ENCODE data around the gene ALDH1L1.
A peak's percentile ranks its signal among the peaks of the same experiment; 100 is the strongest.
"Not testable (repeated sequence)": the region's sequence is repeated elsewhere in the genome, so short reads cannot be mapped to it uniquely, and the experiment has no call there.

ALDH1L1 gene

GRCh38 chr3:126077754-126078153, 102.6 kb downstream of the ALDH1L1 start:
- no peak for DNase-seq

GRCh38 chr3:126076140-126076539, 104.2 kb downstream of the ALDH1L1 start:
- DNase-seq: no peak

- no peak for DNase-seq
Measured at GRCh38 chr3:126070146-126070545, 110.2 kb downstream of the ALDH1L1 start.

- DNase-seq: no peak
Measured at GRCh38 chr3:126067959-126068358, 112.4 kb downstream of the ALDH1L1 start.

GRCh38 chr3:126066676-126067075, 113.7 kb downstream of the ALDH1L1 start:
- DNase-seq: not testable (repeated sequence)

DNA sequence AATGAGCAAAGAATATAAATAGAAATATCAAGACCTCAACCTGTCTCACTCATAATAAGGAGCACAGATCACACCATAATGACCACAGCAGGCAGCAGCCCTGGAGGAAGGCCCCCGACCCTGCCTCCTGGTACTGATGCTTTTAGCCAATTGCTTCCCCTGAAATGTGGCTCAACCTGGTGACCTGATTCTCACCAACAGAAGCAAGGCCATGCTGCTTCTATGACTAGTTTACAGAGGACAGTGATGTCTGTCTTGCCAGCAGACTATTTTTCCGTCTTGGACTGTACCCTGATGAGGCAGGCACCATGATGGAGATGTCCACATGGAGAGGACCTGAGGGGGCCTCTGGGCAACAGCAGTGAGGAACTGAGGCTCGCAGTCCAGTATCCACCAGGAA, 114.5 kb downstream of the ALDH1L1 start:
- no peak for DNase-seq

DNA sequence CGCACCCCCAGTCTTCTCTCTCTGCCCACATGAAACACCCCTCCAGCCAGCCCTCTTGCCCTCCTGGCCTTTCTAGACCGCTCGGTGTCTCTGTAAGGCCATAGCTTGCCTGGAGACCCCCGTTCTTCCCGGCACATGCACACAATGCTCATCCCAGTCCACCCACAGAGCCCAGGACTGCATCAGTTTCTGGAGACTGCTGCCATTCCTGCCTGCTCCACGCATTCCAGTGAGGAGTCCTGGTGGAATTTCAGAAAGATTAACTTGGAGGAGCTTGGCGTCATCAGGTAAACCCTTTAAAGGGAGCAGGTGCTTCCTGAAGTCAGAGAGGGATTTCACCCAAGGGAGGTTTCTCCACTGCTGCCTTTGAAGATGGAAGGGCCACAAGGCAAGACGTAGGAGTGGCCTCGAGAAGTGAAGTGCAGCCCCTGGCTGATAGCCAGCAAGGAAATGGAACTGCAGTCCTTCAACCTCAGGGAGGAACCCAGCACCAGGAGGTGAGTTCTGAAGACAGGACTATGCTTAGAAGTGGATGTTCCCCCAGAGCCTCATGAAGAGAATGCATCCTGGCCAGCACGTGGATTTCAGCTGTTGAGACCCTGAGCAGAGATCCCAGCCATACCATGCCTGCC, 115.6 kb downstream of the ALDH1L1 start:
- peak; percentile 90 for DNase-seq

DNA sequence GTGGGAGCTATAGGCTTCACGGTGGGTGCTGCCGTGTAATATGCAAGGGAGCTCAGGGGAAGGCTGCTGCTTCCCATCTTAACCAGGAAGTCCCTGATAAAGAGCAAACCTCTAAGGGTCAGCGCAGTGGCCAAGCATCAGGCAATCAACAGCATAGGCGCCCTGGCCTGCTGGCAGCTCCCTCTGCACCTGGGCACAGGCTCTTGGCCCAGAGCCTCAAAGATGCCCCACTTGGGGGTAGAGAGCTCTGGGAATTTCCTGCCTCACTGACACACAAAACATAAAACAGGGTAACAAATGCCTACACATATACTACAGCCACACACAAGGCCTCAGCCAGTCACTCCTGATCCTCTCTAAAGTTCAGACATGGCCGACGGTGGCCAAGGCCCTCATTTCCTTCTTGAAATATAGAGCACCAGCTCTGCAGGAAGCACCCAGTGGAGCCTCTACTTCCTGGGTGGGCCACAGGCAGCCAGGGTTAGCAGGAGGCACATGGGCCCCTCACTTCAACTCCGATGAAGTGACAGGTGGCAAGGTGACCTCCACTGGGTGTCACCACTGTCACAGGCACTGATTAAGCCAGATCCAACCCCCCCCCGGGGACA, 116.9 kb downstream of the ALDH1L1 start:
- DNase-seq: no peak

- no peak for DNase-seq
Measured at GRCh38 chr3:126061301-126062032, 118.9 kb downstream of the ALDH1L1 start.

- DNase-seq: no peak
Measured at GRCh38 chr3:126060613-126061145, 119.7 kb downstream of the ALDH1L1 start.

DNA sequence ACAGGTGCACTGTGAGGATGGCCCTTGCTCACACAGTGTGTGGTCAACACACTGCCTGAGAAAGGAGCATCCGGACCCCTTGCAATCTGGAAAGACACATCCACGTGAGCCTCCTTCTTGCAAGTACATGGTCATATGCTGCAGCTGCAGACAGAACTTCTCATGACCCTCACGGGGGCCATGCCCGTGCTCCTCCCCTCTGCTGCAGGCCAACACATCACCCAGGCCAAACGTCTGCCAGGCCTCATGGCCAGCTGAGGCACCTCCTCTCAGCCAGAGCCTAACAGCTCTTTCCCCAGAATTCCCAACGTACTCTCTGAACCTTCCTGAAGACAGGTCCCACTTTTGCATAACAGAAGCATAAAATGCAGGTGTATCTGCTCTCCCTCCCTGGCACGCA, 121.7 kb downstream of the ALDH1L1 start:
- no peak for DNase-seq

DNA sequence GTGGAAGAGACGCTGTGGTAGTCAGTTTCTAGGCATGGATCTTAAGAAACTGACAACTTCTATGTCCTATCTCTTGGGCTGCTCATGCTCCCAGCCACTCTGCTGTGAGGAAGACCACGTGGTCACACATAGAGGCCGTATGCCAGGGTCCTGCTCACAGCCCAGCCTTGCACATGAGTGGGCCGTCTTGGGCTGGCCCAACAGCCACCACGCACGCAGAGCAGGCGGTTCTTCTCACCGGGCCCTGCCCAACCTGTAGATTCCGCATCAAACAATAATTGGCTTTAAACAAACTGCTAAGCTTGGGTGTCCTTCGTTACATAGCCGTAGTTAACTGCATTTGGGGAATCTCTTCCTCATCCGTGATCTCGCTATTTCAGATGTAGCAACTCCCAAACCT, 122.5 kb downstream of the ALDH1L1 start:
- DNase-seq: no peak

DNA sequence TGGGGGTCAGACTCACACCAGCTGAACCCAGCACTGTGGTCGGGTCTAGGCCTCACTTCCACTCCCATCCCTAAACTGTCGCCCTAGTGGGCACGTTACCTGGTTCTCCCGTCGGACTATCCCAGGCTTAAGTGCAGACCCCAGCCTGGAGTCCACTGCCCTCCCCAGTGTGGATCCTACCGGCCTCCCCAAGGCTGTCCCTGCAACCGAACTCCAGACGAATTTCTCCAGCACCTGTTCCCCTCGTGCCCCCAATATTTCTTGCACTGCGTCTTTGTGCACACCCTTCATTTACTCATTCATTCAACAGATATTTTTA, 122.9 kb downstream of the ALDH1L1 start:
- no peak for DNase-seq

DNA sequence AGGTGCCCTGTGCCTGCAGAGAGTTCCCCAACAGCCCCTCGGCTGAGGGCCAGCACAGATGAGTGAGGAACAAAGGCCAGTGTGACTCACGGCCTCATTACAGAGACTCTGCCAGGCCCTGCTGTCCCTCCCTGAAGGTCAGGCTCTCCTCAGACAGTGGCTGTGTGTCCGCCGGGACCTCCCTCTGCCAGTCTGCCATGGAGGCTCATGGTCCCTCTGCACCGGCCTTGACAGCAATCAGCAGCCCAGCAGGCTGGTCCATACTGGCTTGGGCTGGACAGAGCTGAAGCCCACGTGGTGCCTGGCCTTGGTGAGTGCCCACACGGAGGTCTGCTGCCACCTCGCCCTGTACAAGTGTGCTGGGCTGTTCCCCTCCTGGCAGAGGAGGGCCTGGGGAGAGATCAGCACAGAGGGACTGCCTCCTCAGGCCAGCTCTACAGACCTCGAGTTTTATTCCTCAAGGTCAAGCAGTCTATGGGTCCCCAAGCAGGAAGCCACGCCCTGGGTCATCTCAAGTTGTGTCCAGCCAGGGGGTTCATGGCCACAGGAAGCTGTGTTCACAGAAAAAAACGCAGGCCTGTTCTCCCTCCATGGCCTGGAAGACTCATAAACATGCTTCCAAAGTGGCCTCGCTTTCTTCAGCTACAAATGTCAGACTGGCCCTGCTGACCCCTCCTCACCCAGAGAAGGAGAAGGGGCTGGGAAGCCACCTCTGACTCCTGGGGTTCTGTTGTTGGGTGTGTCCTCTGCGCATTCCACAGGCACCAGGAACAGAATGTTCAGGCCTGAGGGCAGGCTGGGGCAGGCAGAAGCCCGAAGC, 123.5 kb downstream of the ALDH1L1 start:
- DNase-seq: no peak

- no peak for DNase-seq
Measured at GRCh38 chr3:126056088-126056487, 124.3 kb downstream of the ALDH1L1 start.

DNA sequence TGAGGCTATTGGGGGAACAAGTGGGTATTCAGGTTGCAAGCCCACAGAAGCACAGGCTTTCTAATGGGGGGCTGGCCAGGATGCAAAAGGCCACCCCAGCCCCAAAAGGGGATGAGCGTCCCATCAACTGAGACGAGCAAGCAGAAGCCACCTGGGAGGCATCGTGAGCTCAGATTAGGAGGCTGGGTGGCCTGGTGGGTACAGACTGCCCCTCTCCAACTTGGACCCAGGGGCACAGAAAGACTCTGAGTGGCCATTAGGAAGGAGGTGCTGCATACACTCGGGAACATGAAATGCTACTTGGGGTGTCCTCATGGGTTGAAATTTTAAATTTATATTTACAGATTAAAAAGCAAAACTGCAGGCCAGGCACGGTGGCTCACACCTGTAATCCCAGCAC, 125.5 kb downstream of the ALDH1L1 start:
- no peak for DNase-seq

DNA sequence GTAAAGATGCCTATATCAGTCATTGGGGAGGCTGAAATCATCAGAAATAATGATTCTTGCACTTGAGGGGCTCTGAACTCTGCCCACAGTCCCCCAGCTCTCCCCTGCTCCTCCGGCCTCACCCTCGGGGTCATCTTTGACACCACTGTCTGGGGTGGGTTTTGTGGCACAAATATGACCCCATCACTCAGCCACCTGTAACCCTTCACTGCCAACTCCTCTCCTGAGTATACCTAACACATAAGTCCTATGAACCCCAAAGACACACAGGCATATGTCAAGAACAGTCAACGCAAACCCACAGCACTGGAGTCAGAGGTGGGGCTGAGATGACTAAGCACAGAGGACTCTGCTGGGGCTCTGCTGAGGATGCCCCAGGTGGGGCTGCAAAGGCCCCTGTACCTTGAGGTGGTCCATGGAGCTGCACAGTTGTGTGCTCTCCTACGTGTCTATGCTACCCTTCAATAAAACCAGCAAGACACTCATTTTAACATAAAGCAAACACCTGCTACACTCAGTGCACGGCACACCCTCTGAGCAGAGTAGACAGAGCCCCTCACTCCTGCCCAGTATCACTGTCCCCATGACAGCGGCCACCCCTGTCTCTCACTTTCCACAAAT, 126.3 kb downstream of the ALDH1L1 start:
- no peak for DNase-seq
